HepG2 (cell line): ENCODE results near the gene KCNQ1OT1. TPM values are rescaled to one million over a fixed set of nuclear protein-coding genes. Genes with fewer than 3 reads are reported as not detected.

Source experiments
- ATAC-seq: fragments of 200-7000 bp; cut with Tn5 transposase; 3 replicates; pipeline ENCODE4 v1.9.1; 2020; ENCODE audit warnings: mild to moderate bottlenecking, moderate library complexity
- BruUV-seq: library from RNA; stranded (reverse); fragments of 400-500 nt; replicated peaks from 2 replicates; lab custom pipeline; 2021; lab: Mats Ljungman, UMichigan
- CTCF ChIA-PET: fragments of 300-600 bp; formaldehyde crosslinking; extraction: SDS; loops from one replicate; lab custom pipeline; 2021; ENCODE audit warnings: low total read pairs, inconsistent platforms, low intra/inter-chr PET ratio; lab: Yijun Ruan, JAX
- POLR2A ChIA-PET: fragments of 350-600 bp; sonication (Branson Sonifier 250); formaldehyde crosslinking; loops from one replicate; lab custom pipeline; 2020; ENCODE audit warnings: antibody characterized with exemption, inconsistent platforms; lab: Yijun Ruan, JAX
- DNase-seq: peaks from one replicate; pipeline ENCODE4 v3.0.0-alpha.2; 2015; ENCODE audit warnings: low spot score
- FAIRE-seq: peaks from 3 replicates; lab custom pipeline; 2011; peaks lifted over from hg19 to GRCh38; lab: Jason Lieb, UNC
- H2AFZ ChIP-seq: one replicate; pipeline ENCODE4 v1.6.1; 2011; ENCODE audit warnings: low read length, inconsistent platforms
- H3K27ac ChIP-seq: fragments of 300-600 bp; 3 replicates; pipeline ENCODE4 v1.8.0; 2011; ENCODE audit warnings: mixed run types, mild to moderate bottlenecking, mixed read lengths, low read length, inconsistent platforms; ENCODE audit not compliant: insufficient read depth; ENCODE audit errors: extremely low read length
- H3K27me3 ChIP-seq, 2 experiments: fragments of 200-600 bp in 1 of 2; 2 replicates in 1 of 2; 3 replicates in 1 of 2; pipeline versions ENCODE4 v1.6.0 to v1.8.0; 2011; ENCODE audit warnings: low read length in 2 of 2, mild to moderate bottlenecking in 2 of 2, moderate library complexity in 2 of 2, inconsistent platforms in 1 of 2; ENCODE audit not compliant: insufficient read depth in 2 of 2, control insufficient read depth in 1 of 2
- H3K36me3 ChIP-seq, 2 experiments: fragments of 200-600 bp in 1 of 2; replicated peaks in 1 of 2; 2 replicates in 1 of 2; 3 replicates in 1 of 2; pipeline versions ENCODE4 v1.5.1 to v1.8.0; 2011; ENCODE audit warnings: low read length in 2 of 2, inconsistent platforms in 1 of 2; ENCODE audit not compliant: insufficient read depth in 2 of 2, control insufficient read depth in 1 of 2
- H3K4me1 ChIP-seq: 2 replicates; pipeline ENCODE4 v1.5.1; 2012; ENCODE audit warnings: low read length, inconsistent platforms; ENCODE audit not compliant: insufficient read depth
- H3K4me2 ChIP-seq: 2 replicates; pipeline ENCODE4 v1.6.0; 2011; ENCODE audit warnings: low read depth, low read length, inconsistent platforms
- H3K4me3 ChIP-seq, 3 experiments: fragments of 200-600 bp in 1 of 3; sonication (generic), shearing (Covaris generic) in 1 of 3; replicated peaks in 1 of 3; 2 replicates each; pipeline ENCODE4 v1.5.1; 2011 to 2016; ENCODE audit warnings: low read length in 3 of 3, inconsistent platforms in 2 of 3, low read depth in 2 of 3, mild to moderate bottlenecking in 2 of 3, control low read depth in 1 of 3, mixed read lengths in 1 of 3; ENCODE audit not compliant: insufficient read depth in 1 of 3
- H3K79me2 ChIP-seq: one replicate; pipeline ENCODE4 v1.6.1; 2011; ENCODE audit warnings: low read length, inconsistent platforms; ENCODE audit not compliant: insufficient read depth
- H3K9ac ChIP-seq: 2 replicates; pipeline ENCODE4 v1.6.0; 2011; ENCODE audit warnings: mild to moderate bottlenecking, low read depth, low read length, inconsistent platforms; ENCODE audit not compliant: insufficient read depth
- H3K9me3 ChIP-seq: 2 replicates; pipeline ENCODE4 v1.5.1; 2012; ENCODE audit warnings: mild to moderate bottlenecking, low read length
- H4K20me1 ChIP-seq: 2 replicates; pipeline ENCODE4 v1.6.0; 2011; ENCODE audit warnings: inconsistent platforms, mild to moderate bottlenecking, low read length, moderate library complexity; ENCODE audit not compliant: insufficient read depth
- ETV6 ChIP-seq: sonication (generic); formaldehyde crosslinking; conservative IDR thresholded peaks from 2 replicates; pipeline ENCODE4 v1.4.0; 2020; ENCODE audit warnings: missing genetic modification reagents
- FOXA3 ChIP-seq: IDR thresholded peaks from 2 replicates; pipeline ENCODE4 v1.6.1; 2016; ENCODE audit warnings: missing genetic modification reagents, missing compliant biosample characterization
- HBP1 ChIP-seq: IDR thresholded peaks from 2 replicates; pipeline ENCODE4 v1.6.1; 2016; ENCODE audit warnings: low read depth, control low read depth
- MAX ChIP-seq: IDR thresholded peaks from 2 replicates; pipeline ENCODE4 v1.6.1; 2012; ENCODE audit warnings: inconsistent platforms
- MTA1 ChIP-seq: sonication (generic); formaldehyde crosslinking; IDR thresholded peaks from 2 replicates; pipeline ENCODE4 v1.4.0; 2020; ENCODE audit warnings: missing genetic modification reagents, mild to moderate bottlenecking, borderline replicate concordance
- STAG1 ChIP-seq: sonication (generic); formaldehyde crosslinking; IDR thresholded peaks from 2 replicates; pipeline ENCODE4 v1.4.0; 2020; ENCODE audit warnings: missing genetic modification reagents
- TBX2 ChIP-seq: sonication (generic); formaldehyde crosslinking; IDR thresholded peaks from 2 replicates; pipeline ENCODE4 v1.5.0; 2020; ENCODE audit warnings: missing genetic modification reagents, mild to moderate bottlenecking, borderline replicate concordance
- YEATS2 ChIP-seq: sonication (generic); formaldehyde crosslinking; IDR thresholded peaks from 2 replicates; pipeline ENCODE4 v1.4.0; 2020; ENCODE audit warnings: missing genetic modification reagents, borderline replicate concordance
- ZFAT ChIP-seq: sonication (generic); formaldehyde crosslinking; conservative IDR thresholded peaks from 2 replicates; pipeline ENCODE4 v1.8.1; 2023; ENCODE audit warnings: missing genetic modification reagents, inconsistent platforms
- ZFY ChIP-seq: sonication (generic); formaldehyde crosslinking; IDR thresholded peaks from 2 replicates; pipeline ENCODE4 v1.4.0; 2020; ENCODE audit warnings: missing genetic modification reagents
- ZHX2 ChIP-seq, 2 experiments: sonication (generic) in 1 of 2; formaldehyde crosslinking in 1 of 2; IDR thresholded peaks; 2 replicates each; pipeline versions ENCODE4 v1.6.1 to v1.9.0; 2014 to 2022; ENCODE audit warnings: antibody characterized with exemption in 1 of 2, borderline replicate concordance in 1 of 2, inconsistent platforms in 1 of 2, low read depth in 1 of 2, missing genetic modification reagents in 1 of 2
- ZNF274 ChIP-seq: sonication (generic); formaldehyde crosslinking; IDR thresholded peaks from 2 replicates; pipeline ENCODE4 v1.5.1; 2020; ENCODE audit warnings: mild to moderate bottlenecking, missing genetic modification reagents
- ZNF597 ChIP-seq: sonication (generic); formaldehyde crosslinking; IDR thresholded peaks from 2 replicates; pipeline ENCODE4 v1.5.0; 2020; ENCODE audit warnings: missing genetic modification reagents
- WGBS: methylation state at CpG from one replicate; pipeline ENCODE4 v1.1.6; 2017; ENCODE audit warnings: low lambda C conversion rate; 5-methylcytosine and 5-hydroxymethylcytosine counted together
- in situ Hi-C: cut with HindIII; loops from 2 replicates; pipeline ENCODE4 v1.10.0; 2017; ENCODE audit warnings: low pct_unique_long_range_greater_than_20kb; ENCODE audit not compliant: extremely low pct_ligation_motif_present
- intact Hi-C: fragments of 100-400 bp; cut with micrococcal nuclease; formaldehyde crosslinking; loops from one replicate; pipeline ENCODE4 v1.10.0; 2022; ENCODE audit not compliant: unreplicated experiment
- polyA plus RNA-seq, 8 experiments: library from polyadenylated mRNA; depleted of rRNA in 3 of 8; stranded (reverse) in 7 of 8; unstranded in 1 of 8; fragments of >200 nt; fragmentation: Illumina TruSeq in 4 of 8; extraction: Trizol in 4 of 8; gene quantifications; 2 replicates each; pipeline versions ENCODE4 v1.2.1 to v1.2.3, GENCODE V29; 2011 to 2016; ENCODE audit warnings: low read depth in 4 of 8, missing spikeins in 1 of 8, mixed read lengths in 1 of 8; ENCODE audit not compliant: insufficient read depth in 1 of 8
- total RNA-seq, 5 experiments: library from RNA; depleted of rRNA; stranded (reverse); fragments of >200 nt; fragmentation: Illumina TruSeq; extraction: Trizol; gene quantifications; 2 replicates each; pipeline ENCODE4 v1.2.3, GENCODE V29; 2016; ENCODE audit warnings: low read depth in 1 of 5

The KCNQ1OT1 gene
- total and polyA plus RNA-seq, 2 of the 13 experiments (the other 11 are each of a cell fraction or from before 2014, with no cell fraction given), result 1.3 to 18.9 TPM

- WGBS, result 67% methylated on average over 5 of the region's 16 CpGs
- H2AFZ ChIP-seq, result no peak overlapping the region
- H3K27ac ChIP-seq, result peak overlapping the region; percentile 20
- H3K27me3 ChIP-seq, result peaks cover 0 to 2% of the 10 kb centered on the region in 2 experiments; a peak in 1 of 5 replicates
- no peaks in the 10 kb centered on the region for H3K9me3 ChIP-seq
- no TSS peak for BruUV-seq
- H3K4me3 ChIP-seq, result no peak overlapping the region
- intact Hi-C loops, result no loop called here
- H3K79me2 ChIP-seq, result no peaks in the 10 kb centered on the region
- no peak for ATAC-seq
- ChIA-PET POLR2A (interaction anchor here (0.8 to 1.4 kb wide), 2 partner anchors 11 to 164 kb away, joined by 3 to 8 read pairs; no protein-coding TSS in a partner anchor), CTCF (no interaction called here)
- in situ Hi-C loops, result no loop called here
- H3K9ac ChIP-seq, result no peak overlapping the region
- H3K4me1 ChIP-seq, result peaks cover 73% of the 10 kb centered on the region
- FAIRE-seq, result no peak
- H3K4me2 ChIP-seq, result no peak overlapping the region
- DNase-seq, result no peak
- no peaks in the 10 kb centered on the region for H4K20me1 ChIP-seq
- H3K36me3 ChIP-seq, result no peaks in the 10 kb centered on the region
- TF ChIP-seq YEATS2 (CRISPR knock-in tag) (no peak), ZNF274 (CRISPR knock-in tag) (0 out of 2 replicates have a peak, but pooled peaks have one; percentile 13), STAG1 (CRISPR knock-in tag) (peak; percentile 16; the same call in 1 of the 2 replicates), ETV6 (no peak), ZFAT (CRISPR knock-in tag) (no peak), FOXA3 (no peak), ZNF597 (no peak), HBP1 (CRISPR knock-in tag) (no peak), TBX2 (peak; percentile 28; the same call in 1 of the 2 replicates), MTA1 (CRISPR knock-in tag) (0 out of 2 replicates have a peak, but pooled peaks have one; percentile 11), ZFY (CRISPR knock-in tag) (0 out of 2 replicates have a peak, but pooled peaks have one; percentile 25), MAX (no peak), ZHX2 (IDR thresholded peaks at IDR 0.05; ENCODE audit: low read depth) (no peak), ZHX2 (CRISPR knock-in tag; IDR thresholded peaks at IDR 0.05; ENCODE audit: borderline replicate concordance) (no peak)
These were observed 133.4 kb downstream of the KCNQ1OT1 start for GRCh38 chr11:2566223-2567025.
